Superior temporal gyrus (tissue), 1 donor: ENCODE data around the gene DNAH6.
"Not testable (repeated sequence)": the region's sequence is repeated elsewhere in the genome, so short reads cannot be mapped to it uniquely, and the experiment has no call there.

Experiments used
- DNase-seq: peaks from one replicate; pipeline ENCODE4 v3.0.0-alpha.2; 2016; ENCODE audit errors: extremely low spot score

The DNAH6 gene

DNA sequence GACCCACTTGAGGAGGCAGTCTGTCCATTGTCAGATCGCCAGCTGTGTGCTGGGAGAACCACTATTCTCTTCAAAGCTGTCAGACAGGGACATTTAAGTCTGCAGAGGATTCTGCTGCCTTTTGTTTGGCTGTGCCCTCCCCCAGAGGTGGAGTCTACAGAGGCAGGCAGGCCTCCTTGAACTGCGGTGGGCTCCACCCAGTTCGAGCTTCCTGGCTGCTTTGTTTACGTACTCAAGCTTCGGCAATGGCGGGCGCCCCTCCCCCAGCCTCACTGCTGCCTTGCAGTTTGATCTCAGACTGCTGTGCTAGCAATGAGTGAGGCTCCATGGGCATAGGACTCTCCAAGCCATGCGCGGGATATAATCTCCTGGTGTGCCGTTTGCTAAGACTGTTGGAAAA is 5.3 kb upstream of the DNAH6 start:
- DNase-seq = not testable (repeated sequence)

DNA sequence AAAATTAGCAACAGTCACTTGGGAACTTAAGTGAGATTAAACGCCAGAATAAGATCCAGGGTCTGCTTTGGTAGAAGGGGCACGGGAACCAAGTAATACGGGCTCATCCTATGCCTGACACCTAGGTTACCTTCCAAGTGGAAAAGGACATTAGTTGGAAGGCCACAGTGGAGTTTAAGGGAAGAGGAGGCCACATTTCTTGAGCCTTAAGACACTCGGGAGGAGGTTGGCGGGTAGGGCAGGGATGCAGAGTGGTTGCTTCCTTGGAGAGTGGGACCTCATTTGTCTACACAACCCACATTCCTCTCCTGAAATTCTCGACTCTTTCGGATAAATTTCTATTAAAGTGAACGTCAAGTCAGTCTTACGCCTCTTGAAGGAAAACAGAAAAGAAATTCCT is 510 bp upstream of the DNAH6 start:
- no peak for DNase-seq

DNA sequence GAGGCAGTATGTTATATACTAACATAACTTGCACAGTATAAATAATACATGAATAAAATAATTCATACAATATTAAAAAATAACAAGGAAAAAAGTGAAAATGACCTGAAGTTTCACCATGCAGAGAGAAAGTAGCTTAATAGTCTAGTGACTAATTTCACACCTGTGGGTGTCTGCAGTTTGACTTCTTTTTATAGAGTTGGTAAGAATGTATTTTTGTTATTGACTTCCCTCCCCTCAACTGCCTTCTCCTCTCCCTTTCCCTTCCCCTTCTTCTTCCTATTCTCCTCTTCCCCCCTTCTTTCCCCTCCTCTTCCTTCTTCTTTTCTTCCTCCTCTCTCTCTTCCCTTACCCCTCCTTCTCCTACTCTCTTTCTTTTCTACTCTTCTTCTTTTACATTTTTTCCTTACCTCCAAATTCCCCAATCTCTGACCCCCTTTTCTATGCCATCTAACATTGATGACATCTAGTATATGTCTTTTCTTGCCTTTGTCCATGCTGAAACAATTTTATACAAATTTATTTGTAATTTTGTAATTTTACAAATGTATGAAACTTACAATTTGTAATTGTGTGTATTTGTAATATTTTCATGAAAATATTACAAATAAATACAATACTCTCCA is 3.1 kb downstream of the DNAH6 start:
- no peak for DNase-seq

DNA sequence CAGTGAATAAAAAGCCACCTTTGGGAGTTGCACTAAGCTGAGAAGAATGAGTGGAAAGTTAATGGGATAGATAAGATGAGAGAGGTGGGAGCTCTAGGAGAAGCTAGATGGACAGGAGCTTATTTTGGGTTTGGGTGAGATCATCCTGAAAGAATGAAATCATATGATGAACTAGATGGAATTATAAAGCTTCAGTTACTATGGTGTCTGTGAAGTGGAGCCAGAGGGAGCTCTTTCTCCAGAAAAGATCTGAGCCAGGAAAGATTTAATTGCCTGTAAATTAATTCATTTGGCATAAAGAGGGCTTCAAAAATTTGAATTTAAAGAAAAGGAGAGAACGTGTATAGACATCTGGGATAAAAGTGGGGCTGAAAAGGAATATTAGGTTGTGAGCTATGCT is 10.3 kb downstream of the DNAH6 start:
- peak; percentile 67 for DNase-seq

DNA sequence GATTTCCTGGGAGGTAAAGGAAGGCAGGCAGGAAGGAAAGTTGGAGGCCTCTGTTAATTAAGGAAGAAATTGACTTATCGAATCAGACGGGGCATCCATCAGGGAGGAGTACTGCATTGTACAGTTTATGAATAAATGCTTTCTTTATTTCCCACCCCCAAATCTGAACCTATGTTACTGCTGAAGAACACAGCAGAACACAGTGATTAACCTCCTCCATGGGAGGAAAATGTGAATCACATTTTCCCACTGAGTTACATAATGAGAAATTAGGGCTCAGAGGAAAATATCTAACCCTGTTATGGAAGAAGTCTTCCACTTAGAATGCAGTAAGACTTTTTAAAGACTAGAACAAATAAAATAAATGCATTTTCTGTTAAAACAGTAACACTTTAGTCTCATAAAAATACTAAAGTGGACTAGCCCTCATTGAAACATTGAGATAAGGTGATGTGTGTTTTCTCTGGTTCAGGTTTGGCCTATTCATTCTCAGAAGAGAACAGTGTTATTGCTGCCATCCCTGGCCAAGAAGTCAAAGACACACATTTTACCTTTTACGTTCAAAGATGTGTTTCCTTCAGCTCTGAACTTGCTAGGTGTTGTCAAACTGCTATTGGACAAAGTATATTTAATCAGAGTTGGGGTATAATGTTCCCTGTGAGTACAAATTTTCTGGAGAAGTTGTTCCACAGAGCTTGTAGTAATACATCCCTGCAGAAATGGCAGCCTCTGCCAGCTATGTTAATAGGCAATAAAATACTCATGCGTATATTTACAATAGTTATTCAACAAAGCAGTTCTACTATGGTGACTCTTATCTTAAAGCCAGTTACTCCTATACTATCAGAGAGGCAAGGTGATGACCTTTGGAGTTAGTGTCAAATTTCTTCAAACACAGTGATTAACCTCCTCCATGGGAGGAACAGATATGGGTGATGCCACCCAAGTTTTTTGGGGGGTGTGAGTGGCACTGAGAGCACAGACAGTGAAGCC is 11.1 kb downstream of the DNAH6 start:
- DNase-seq = peak; percentile 21

DNA sequence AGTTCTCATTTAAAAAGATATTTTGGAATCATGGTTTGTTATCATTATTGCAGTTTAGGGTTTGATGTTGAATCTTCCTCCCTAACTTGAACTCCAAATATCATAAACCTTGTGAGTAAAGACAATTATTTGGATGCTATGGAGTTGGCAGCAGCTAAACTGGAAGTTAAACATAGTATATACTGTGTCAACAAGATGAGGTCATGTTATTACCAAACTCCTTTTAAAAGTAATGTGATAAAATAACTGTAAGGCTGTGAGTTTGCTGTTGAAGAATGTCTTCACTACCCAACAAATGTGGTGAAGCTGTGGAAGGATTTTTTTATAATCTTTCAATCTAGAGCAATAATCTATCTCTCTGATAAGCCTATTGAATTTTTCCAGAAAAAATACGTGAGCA is 16.0 kb downstream of the DNAH6 start:
- no peak for DNase-seq

DNA sequence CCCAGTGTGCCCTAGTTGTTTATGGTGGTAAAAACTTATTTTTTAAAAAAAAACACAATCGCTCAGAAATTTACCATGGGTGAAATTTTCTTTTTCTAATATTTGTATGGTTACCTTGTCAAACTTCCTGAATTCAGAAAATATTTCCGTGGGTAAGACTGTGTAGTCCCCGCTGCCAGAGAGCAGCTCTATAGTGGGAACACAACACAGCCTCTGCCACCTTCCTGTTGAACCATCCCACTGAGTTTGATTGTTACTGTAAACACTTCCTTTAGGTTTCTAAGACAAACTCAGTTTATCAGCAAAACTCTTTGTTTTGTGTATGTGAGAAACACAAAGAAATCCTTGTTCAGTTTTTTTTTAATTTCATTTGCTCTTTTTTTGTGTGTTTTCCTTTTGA is 17.9 kb downstream of the DNAH6 start:
- no peak for DNase-seq

DNA sequence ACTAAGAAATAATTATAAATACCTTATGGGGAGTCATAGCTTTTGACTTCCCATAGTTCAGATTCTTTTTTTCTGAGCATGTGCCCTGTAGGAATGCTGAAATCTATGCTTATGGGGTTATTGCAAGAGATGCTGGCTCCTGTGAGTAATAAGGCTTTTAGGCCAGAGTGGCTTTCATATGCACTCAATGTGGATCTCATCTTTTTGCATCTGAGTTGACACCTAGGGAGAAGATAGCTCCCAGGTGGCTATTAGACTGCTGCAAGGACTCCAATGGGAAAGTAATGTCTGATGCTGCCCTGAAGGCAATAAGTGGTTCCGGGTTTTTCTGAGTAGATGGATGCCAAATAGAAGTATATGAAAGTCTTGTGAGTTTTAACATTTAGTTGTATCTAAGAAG is 21.0 kb downstream of the DNAH6 start:
- no peak for DNase-seq

DNA sequence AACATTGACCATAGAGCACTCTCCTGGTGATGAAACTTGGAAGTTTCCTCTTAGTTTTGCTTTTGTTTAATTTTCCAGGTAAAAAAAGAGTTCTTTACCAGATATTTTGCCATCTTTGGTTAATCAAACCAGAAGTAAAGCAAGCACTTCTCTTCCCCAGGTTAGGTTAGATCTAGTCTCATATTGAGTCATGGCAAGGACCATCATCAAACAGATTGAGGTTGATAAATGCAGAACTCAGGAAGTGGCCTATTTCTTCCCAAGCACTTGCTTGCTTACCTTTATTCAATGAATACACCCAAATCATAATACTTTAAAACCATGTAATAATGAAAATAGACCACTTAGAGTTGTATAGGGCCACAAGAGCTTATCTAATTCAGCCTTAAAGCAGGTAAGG is 23.4 kb downstream of the DNAH6 start:
- no peak for DNase-seq

DNA sequence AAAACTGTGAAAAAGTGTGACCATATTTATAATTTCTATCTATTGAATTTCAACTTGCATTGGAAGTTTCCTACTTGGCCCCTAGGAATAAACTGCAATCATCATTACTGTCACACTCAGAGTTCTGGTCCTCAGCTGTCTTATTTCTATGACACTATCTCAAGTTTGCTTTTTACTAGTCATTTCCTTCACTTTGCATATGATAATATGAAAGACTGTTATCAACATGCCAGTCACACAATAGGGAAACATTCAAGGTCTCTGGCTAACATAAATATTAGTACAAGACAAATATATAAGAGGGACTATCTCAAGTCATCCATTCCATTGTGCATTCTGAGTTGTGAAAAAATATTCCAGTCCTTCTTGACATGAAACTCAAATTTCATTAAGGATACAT is 28.7 kb downstream of the DNAH6 start:
- DNase-seq = no peak

DNA sequence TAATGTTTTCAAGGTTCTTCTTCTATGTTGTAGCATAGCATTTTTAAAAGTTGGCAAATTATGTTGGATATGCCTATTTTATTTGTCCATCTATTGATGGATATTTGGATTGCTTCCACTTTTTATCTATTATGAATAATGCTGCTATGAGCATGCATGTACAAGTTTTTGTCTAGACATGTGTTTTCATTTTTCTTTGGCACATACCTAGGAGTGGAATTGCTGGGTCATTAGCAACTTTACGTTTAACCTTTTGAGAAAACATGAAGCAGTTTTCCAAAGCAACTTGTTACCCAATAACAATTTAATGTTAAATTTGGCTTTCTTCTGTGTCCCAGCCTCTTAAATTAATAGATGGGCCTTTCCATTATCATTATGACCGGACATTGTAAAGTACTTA is 30.3 kb downstream of the DNAH6 start:
- DNase-seq = no peak

DNA sequence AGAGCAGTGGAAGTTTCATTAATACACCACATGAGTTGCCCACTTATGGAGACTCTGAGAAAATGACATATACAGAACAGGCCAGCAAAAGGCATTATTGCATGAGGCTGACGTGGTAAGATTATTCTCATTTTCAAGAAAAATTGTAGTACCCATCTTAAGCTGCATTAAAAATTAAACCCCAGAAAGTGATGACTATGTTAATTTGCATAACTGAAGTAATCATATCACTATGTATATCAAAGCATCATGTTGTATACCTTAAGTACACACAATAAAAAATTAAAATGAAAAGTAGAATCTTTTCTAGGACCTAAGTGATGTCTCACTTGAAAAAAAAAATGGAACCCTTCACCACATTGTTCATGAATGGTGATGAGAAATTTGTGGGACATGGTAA is 32.0 kb downstream of the DNAH6 start:
- no peak for DNase-seq

DNA sequence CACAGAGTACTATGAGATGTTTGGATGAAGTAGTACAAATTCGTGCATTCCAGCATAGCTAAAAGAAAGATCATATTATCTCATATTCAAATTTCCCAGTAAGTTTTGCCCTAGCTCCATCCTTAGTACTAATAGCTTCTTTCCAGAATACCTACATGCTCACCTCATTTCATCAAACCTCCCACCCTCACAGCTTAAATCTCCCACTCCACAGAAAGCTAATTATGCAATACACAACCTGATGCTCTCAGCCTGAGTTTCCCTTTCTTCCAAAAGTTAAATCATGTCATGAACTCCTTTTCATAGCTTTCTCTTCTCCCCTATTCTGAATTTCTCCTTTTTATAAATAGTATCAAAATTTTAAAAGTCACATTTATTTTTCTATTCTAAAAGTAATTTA is 34.6 kb downstream of the DNAH6 start:
- no peak for DNase-seq

DNA sequence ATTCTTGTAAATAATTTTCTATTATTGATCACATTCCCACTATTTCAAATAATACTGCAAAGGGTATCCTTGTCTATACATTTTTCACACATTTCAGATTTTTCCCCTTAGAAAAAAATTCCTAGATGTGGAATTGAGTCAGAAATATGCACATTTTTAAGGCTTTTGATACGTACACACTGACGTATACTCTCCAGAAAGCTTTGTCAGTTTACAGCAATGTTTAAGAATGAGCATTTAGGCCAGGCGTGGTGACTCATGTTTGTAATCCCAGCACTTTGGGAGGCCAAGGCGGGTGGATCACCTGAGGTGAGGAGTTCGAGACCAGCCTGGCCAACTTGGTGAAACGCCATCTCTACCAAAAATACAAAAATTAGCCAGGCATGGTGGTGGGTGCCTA is 35.2 kb downstream of the DNAH6 start:
- DNase-seq = not testable (repeated sequence)

DNA sequence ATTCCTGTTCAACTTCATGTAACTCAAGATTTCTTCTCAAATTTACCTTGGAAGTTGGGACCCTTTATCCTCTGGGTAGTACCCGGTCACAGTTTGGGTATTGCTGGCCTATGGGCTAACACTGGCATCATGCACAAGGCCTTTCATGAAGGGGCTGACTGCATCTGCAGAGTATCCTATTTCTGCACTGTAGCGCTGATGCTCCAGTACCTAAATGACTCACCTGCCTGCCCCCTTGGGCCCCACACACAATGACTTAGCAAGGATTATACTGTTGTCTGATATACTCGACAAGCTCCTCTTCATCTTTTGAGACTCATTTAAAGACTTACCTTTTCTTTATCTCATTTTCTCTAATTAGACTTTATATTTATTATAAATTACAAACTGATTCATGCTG is 39.9 kb downstream of the DNAH6 start:
- no peak for DNase-seq

DNA sequence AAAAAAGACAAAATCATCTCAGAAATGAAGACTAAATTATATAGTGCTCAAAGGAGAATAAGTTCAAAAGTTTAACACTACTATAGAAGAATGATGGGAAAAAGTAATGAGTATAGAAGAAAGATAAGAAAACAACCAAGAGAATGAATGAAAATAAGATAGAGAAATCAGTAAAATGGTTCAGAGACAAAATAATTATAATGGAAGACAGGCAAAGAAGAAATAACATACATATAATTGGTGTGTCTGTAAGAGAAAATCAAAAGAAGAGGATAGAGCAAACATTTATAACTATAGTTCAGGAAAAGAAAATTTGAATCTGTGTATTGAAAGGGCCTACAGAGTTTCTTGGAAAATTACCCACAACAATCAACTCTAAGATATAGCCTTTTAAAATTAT is 43.5 kb downstream of the DNAH6 start:
- DNase-seq = no peak

DNA sequence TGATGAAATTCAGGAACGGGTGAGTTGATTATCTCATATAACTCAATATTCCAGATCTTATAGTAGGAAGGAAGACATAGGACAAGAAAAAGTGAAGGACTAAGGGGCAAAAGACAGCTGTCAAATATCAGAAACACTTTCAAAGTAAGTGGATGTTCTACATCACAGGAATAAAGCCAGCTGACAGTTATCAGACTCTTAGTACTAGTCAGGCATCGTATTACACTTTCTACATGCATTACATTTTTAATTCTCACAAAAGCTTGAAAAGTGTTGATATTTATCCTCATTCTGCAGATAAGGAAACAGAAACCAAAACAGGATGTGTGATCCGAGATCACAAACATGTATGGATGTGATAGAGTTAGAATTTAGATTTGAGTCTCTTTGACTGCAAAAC is 63.4 kb downstream of the DNAH6 start:
- no peak for DNase-seq

DNA sequence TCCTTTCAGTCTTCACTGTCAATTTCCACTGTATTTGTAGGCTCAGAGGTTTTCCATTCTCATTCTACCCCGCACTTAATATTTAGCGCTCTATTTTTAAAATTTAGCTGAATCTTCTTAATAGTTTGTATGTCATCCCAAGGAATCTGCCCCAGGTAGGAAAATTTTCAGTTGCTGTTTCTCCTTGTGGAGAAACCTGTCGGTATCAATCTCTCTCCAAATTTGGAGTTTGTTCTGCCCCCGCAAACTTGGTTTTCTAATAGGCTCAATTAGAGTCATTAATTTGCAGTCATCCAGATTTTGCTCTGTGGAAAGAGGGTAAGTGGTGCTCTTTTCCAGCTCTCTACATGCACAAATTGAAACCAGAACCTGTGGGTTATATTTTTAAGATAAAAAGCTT is 87.6 kb downstream of the DNAH6 start:
- DNase-seq = no peak

DNA sequence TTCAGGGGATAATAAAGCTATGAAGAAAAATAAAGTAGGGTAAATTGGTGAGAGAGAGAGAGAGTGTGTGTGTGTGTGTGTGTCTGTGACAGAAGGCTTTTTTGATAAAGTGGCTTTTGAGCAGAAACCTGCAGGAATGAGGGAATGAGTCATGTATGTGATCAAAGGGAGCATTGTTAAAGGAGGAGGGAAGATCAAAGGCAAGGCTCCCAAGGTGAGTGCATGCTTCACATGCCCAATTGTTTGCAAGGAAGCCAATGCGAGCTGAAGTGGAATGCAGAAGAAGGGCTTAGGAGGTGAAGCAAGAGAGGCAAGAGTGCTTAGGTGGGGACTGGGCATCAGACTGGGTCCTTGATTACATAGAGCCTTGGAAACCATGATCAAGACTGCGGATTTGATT is 96.8 kb downstream of the DNAH6 start:
- no peak for DNase-seq

DNA sequence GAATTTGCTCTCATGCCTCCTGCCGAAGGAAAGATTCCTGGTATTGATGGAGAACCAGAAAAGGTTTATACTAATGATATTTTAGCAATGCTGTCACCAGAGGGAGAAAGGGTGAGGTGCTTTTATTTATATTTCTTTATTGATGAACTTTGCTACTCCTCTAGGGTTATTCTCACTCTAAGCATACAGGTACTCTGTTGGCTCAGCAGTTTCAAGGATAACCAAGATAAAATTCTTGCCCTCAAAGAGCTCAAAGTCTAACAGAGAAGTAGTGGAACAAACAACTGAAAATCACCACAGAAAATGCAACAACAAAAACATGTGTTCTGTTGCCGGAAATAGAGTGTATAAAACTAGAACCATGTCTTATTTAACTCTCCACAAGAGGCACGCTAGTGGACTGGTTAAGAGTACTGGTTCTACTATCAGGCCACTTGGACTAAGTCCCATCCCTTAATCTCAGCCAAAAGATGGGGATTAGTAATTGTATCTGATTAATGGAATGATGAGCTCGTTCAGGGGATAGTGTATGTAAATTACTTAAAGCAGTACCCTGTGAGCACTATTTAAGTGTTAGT is 103.6 kb downstream of the DNAH6 start:
- no peak for DNase-seq

DNA sequence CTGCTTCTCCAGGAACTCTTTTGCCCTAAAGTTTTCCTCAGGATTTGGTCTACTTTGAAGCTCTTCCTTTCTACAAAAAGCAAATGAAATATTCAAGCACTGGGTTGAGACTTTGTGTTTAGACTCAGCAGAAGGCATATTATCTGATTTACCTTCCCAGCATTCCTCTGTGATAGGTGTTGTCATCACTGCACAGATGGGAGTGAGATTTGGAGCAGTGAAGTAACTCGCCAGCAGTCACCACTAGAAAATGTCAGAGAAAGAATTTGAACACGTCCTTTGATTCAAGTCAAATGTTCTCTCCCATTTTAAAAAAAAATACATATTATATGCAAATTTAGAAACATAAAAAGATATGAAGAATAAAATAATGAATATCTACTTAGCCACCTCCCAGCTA is 112.2 kb downstream of the DNAH6 start:
- DNase-seq = no peak

DNA sequence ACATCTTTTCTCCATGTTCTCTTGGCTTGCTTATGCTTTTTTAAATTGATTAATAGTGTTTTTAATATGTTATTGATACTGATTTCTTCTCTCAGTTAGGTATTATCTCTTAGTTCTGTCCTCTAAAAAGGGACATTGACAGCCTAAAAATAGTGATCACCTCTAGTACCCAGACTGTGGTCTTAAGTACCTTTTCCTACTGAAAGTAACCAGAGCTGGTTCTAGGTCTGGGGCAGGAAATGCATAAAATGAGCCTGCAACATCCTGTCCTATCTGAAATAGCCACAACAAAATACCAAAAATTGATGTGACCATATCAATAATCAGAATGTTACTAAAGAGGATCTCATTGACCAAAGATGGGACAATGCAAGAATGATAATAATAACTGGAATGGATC is 113.3 kb downstream of the DNAH6 start:
- DNase-seq = no peak

DNA sequence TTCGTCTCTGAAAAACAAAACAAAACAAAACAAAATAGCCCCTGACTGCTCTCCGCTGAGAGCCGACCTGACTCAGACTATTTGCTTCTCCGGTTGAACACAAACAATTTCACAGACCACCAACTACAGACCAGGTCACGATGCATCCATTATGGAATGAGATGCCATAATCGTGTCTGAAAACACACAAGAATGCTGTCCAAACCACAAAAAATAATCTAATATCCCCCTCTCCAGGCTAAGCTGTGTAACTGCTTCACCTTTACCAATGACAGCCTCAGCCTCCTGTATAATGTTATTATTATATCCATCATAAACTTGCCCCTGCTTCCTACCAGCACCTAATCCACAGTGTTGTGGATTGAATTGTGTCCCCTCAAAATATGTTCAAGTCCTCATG is 114.7 kb downstream of the DNAH6 start:
- peak; percentile 47 for DNase-seq
